ENCODE results near the gene HNMT.

Gene HNMT

GRCh38 chr2:137964859-137965459, 686 bp downstream of the HNMT start:
- peak; percentile 98 for TF ChIP-seq TSHZ2 (CRISPR knock-in tag; IDR thresholded peaks at IDR 0.05)
- peak; percentile 69; the same call in 1 of the 2 replicates for TF ChIP-seq SNAI2 (CRISPR knock-in tag; IDR thresholded peaks at IDR 0.05)
- peak; percentile 88; the same call in 1 of the 2 replicates for TF ChIP-seq GLIS3 (CRISPR knock-in tag; IDR thresholded peaks at IDR 0.05)
- 0 out of 2 replicates have a peak, but pooled peaks have one; percentile 23 for TF ChIP-seq CSDC2 (CRISPR knock-in tag; IDR thresholded peaks at IDR 0.05)
- peak; percentile 98 for TF ChIP-seq TCF4 (CRISPR knock-in tag; IDR thresholded peaks at IDR 0.05; ENCODE audit: borderline replicate concordance)
- TF ChIP-seq ARNTL (CRISPR knock-in tag; IDR thresholded peaks at IDR 0.05; ENCODE audit: borderline replicate concordance, low read depth), result 0 out of 2 replicates have a peak, but pooled peaks have one; percentile 50
- TF ChIP-seq BACH2 (CRISPR knock-in tag; IDR thresholded peaks at IDR 0.05; ENCODE audit: borderline replicate concordance), result no peak
- peak; percentile 92 for TF ChIP-seq ZC3H10 (CRISPR knock-in tag; IDR thresholded peaks at IDR 0.05)
- TF ChIP-seq CSRNP3 (CRISPR knock-in tag; IDR thresholded peaks at IDR 0.05), result peak; percentile 90
- no peak; the same call in 1 of the 2 replicates for TF ChIP-seq OSR1 (CRISPR knock-in tag; IDR thresholded peaks at IDR 0.05)
- TF ChIP-seq ESRRG (CRISPR knock-in tag; IDR thresholded peaks at IDR 0.05), result peak; percentile 87
- TF ChIP-seq CREB5 (CRISPR knock-in tag; IDR thresholded peaks at IDR 0.05; ENCODE audit: low read depth), result peak; percentile 81
- 0 out of 2 replicates have a peak, but pooled peaks have one; percentile 29 for TF ChIP-seq ZFP30 (CRISPR knock-in tag; IDR thresholded peaks at IDR 0.05)
- TF ChIP-seq PATZ1 (CRISPR knock-in tag; IDR thresholded peaks at IDR 0.05; ENCODE audit: borderline replicate concordance), result peak; percentile 92
- TF ChIP-seq ZNF70 (CRISPR knock-in tag; IDR thresholded peaks at IDR 0.05), result no peak
- 0 out of 2 replicates have a peak, but pooled peaks have one; percentile 40 for TF ChIP-seq ZNF565 (CRISPR knock-in tag; conservative IDR thresholded peaks at IDR 0.05; ENCODE audit: low read depth)
- peak; percentile 99 for TF ChIP-seq ISL1 (CRISPR knock-in tag; IDR thresholded peaks at IDR 0.05)
- TF ChIP-seq POU6F1 (CRISPR knock-in tag; IDR thresholded peaks at IDR 0.05; ENCODE audit: borderline replicate concordance, low read depth), result peak; percentile 86; the same call in 1 of the 2 replicates
- peak; percentile 89 for TF ChIP-seq TOX (CRISPR knock-in tag; IDR thresholded peaks at IDR 0.05; ENCODE audit: borderline replicate concordance)
- TF ChIP-seq RARB (CRISPR knock-in tag; IDR thresholded peaks at IDR 0.05), result peak; percentile 68; the same call in 1 of the 2 replicates
- peak; percentile 35; the same call in 1 of the 2 replicates for TF ChIP-seq ZNF8 (CRISPR knock-in tag; IDR thresholded peaks at IDR 0.05)
- peak; percentile 73 for TF ChIP-seq ZFP3 (CRISPR knock-in tag; IDR thresholded peaks at IDR 0.05)
- TF ChIP-seq PPARA (CRISPR knock-in tag; IDR thresholded peaks at IDR 0.05; ENCODE audit: borderline replicate concordance), result no peak
- peak; percentile 31; the same call in 2 of the 3 replicates for ATAC-seq

GRCh38 chr2:137966043-137966442, 1.8 kb downstream of the HNMT start:
- ATAC-seq, result no peak
- TF ChIP-seq CREB5 (CRISPR knock-in tag; IDR thresholded peaks at IDR 0.05; ENCODE audit: low read depth) (no peak), GLIS3 (CRISPR knock-in tag; IDR thresholded peaks at IDR 0.05) (no peak), ESRRG (CRISPR knock-in tag; IDR thresholded peaks at IDR 0.05) (no peak), CSDC2 (CRISPR knock-in tag; IDR thresholded peaks at IDR 0.05) (no peak), ZNF70 (CRISPR knock-in tag; IDR thresholded peaks at IDR 0.05) (no peak), POU6F1 (CRISPR knock-in tag; IDR thresholded peaks at IDR 0.05; ENCODE audit: borderline replicate concordance, low read depth) (no peak), CSRNP3 (CRISPR knock-in tag; IDR thresholded peaks at IDR 0.05) (no peak), SNAI2 (CRISPR knock-in tag; IDR thresholded peaks at IDR 0.05) (no peak), ZC3H10 (CRISPR knock-in tag; IDR thresholded peaks at IDR 0.05) (no peak), ZNF8 (CRISPR knock-in tag; IDR thresholded peaks at IDR 0.05) (no peak), TCF4 (CRISPR knock-in tag; IDR thresholded peaks at IDR 0.05; ENCODE audit: borderline replicate concordance) (no peak), BACH2 (CRISPR knock-in tag; IDR thresholded peaks at IDR 0.05; ENCODE audit: borderline replicate concordance) (no peak), PPARA (CRISPR knock-in tag; IDR thresholded peaks at IDR 0.05; ENCODE audit: borderline replicate concordance) (no peak), TOX (CRISPR knock-in tag; IDR thresholded peaks at IDR 0.05; ENCODE audit: borderline replicate concordance) (no peak), ARNTL (CRISPR knock-in tag; IDR thresholded peaks at IDR 0.05; ENCODE audit: borderline replicate concordance, low read depth) (no peak)

Measured in SK-N-SH treated with all-trans-retinoic acid at 6 μM for 48 hours (cell line).